Measurements from ENCODE around the gene STAT3.

DNA sequence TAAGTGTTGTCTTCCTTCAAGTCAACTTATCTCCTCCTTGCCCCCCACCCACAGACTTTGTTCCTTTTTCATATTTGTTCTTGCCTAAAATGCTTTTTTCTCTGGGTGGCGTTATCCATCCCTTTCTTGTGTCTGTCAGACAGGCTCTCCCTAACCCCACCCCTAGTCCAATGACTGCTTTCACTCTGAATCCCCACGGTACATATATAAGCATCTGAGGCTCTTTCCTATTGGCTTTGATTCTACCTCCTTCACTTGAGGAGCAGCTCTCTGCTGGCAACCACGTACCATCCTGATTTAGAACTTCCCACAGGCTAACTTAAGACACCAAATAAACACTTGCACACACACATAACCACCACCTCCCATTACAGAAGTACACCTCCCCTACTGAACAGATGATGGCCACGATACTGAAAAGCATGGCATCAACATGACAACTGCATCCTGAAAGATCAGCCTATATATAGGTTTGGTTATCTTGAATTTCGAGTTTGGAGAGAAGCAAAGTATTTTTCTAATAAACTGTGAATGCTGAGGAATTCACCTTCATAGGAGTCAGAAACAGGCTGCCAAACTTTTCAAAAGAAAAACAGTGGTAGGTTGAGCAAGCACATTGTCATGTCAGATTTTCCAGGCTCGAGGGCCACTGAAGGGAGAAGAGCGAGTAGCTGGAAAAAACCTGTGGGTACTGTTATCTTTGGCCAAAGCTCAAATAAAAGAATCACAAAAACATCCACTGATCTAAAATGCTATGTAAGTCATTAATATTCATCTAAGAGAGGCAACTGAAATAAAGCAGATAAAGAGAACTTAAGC, 24.3 kb downstream of the STAT3 start:
- TF ChIP-seq YY1 (IDR thresholded peaks at IDR 0.05; ENCODE audit: insufficient read depth, insufficient read length): no peak
- TF ChIP-seq ZNF274 (IDR thresholded peaks at IDR 0.05; ENCODE audit: low read depth, low read length): no peak
- TF ChIP-seq SUZ12 (IDR thresholded peaks at IDR 0.05; ENCODE audit: extremely low read depth, insufficient read depth, insufficient read length): no peak

All from NT2/D1 (cell line).